H4 (cell line): ENCODE measurements around the gene WFDC2. TPM values are rescaled to one million over a fixed set of nuclear protein-coding genes. Genes with fewer than 3 reads are reported as not detected.
A peak's percentile ranks its signal among the peaks of the same experiment; 100 is the strongest.

ENCODE experiments used
- DNase-seq: peaks from one replicate; pipeline ENCODE4 v3.0.0-alpha.2; 2015; ENCODE audit warnings: low spot score
- total RNA-seq: library from RNA; depleted of rRNA; stranded (reverse); fragments of >200 nt; shearing (Covaris generic); gene quantifications from 2 replicates; pipeline ENCODE4 v1.2.3, GENCODE V29; 2014; rRNA removed

Gene WFDC2
- total RNA-seq, 1 experiment from 2014 or later = not detected

DNA sequence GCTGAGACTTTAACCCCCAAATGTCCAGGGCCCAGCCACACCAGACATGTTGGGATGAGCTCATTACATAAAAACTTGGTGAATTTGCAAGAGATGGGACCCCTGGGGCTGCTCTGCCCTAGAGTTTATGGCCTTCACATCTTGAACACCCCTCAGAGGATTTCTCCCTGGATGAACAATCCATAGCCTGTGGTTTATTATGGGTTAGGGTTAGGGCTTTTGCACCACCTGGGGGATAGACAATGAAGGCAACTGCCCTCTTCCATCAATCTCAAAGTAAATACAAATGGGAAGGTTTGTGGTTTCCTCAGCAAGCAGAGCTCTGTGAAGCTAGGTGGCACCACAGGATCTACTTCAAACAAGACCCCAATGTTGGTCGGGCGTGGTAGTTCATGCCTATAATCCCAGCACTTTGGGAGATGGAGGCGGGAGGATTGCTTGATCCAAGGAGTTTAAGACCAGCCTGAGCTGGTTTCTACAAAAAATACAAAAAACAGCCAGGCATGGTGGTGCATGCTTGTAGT, 28.5 kb downstream of the WFDC2 start:
- DNase-seq = no peak

DNA sequence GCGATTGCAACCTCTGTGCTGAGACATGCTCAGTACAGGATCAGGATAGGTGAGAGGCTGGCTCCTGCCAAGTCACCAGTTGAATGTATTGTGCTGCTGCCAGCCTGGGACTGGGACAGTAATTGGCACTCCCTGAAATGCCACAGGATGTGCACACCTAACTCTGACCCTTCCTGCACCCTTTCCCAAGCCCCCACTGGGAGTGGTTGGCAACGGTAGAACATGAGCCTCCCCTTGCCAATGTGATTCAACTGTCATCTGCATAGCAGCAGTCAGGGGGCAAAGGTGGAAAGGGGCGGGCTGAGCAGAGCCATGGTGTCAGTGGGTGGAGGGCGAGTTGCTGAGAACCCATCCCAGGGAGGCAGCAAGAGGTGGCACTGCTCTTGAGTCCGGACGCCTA, 30.5 kb downstream of the WFDC2 start:
- no peak for DNase-seq

DNA sequence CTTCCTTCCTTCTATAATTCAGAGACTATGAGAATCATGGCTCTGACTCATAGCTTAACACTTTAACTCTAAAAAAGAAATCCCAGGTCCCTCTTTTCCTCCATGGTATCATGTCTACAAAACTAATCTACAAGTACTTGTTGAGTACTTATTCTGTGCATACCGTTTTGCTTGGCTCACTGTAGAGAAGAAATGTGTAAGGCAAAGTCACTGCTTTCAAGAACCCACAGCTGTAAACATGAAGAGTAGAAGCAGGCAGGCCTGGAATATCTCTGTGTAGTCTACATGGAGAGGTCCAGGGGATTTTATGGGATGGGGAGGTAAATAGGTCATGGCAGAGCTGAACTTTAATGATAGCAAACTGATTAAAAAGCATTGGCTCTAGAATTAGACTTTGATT, 32.0 kb downstream of the WFDC2 start:
- DNase-seq = no peak

DNA sequence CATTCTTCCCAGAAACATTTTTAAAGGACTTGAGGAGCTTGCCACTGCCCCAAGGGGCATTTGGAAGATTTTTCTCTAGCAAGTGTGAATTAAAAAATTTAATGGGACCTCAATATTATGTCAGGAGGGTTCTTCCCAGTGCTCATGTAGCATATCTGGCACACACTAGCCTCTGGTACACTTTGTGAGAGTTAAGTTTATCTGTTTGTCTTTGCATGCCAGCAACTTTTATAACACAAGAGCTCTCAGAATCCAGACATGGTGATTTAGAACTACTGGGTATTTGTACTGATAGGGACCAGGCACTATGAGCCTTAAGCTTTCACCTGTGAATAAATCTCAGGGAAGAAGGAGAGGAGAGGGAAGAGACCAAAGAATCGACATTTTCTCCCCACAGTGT, 33.0 kb downstream of the WFDC2 start:
- DNase-seq = no peak

DNA sequence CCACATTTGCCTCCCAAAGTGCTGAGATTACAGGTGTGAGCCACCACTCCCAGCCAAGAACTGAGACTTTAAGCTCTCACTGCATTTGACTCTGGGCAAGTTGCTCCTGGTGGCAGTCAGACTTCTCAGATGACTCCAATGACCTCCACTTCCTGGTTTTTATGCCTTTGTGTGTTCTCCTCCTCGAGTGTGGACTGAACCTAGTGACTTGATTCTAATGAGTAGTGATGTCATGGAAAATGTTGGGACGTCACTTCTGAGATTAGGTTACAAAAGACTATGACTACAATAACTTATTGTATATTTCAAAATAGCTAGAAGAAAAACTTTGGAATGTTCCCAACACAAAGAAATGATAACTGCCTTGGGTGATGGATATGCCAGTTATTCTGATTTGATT, 33.9 kb downstream of the WFDC2 start:
- no peak for DNase-seq

DNA sequence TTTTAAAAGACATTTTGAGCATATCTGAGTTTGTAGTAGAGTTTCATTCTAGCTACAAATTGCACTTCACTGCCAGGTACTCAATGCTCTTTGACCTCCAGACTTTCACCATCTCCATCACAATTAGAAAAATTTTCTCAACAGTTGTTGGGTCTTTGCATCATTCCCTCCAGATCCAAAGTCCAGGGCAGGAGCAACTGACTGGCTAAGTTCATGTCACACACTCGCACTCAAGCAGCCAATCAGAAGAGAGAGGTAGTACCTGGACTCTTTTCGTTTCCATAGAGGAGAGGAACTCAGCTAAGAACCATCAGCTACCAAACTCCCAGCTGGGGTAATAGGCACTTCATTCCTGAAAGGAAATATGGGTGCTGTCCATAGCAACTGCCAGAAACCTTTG, 36.8 kb downstream of the WFDC2 start:
- DNase-seq = no peak

DNA sequence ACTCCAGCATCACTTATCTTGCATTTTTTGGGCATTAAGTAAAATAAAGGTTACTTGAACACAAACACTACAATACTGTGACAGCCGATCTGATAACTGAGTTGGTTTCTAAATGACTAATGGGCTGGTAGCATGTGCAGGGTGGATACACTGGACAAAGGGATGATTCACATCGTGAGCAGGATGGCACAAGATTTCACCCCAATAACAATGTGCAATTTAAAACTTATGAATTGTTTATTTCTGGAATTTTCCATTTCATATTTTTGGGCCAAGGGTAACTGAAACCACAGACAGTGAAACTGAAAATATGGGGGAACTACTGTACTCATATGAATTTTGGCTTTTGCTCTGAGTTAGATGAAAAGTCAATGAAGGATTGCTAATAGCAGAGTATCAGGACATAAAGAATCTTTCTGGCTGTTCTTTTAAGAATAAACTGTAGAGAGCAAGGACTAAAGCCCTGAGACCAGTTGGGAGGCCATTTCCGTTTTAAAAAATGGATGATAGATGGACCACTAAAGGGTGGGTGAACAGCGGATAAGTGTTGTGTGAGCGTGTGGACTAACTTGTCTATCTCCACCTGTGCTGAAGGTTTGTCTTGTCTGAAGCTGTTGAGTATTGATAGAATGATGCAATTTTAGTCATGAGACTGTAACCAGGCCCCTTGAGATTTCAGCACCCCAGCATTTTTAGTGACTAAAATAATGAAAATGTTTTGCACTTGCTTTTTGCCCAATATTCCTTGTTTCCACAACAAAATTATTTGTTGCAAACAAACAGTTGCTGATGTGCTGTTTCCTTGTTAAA, 37.7 kb downstream of the WFDC2 start:
- DNase-seq = no peak

DNA sequence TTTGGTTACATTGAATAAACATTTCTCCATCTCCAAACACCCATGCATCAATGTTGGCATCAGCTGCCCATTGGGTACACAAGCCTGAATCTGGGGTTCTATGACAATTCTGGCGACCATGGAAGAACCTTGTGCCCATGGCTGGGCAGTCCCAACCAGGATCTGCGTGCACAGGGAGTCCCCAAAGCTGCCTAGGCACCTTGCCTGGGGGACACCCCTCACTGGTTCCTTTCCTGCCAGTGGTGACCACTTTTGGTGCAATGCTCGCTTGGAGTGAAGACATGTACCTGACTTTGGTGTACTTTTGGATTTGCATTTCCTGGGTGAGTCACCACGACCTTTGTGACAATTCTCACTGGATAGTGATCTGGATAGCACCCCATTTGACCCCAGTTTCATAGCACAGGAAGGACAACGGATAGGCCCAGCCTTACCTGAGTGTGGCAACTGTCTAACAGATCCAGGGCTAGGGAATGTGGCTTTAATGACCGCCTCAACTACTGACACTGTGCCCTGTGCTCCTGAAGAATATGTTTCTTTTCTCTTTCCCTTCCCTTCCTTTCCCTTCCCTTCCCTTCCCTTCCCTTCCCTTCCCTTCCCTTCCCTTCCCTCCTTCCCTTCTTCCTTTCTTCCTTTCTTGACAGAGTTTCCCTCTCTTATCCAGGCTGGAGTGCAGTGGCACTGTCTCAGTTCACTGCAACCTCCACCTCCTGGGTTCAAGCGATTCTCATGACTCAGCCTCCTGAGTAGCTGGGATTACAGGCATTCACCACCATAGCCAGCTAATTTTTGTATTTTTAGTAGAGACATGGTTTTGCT, 38.7 kb downstream of the WFDC2 start:
- no peak for DNase-seq

DNA sequence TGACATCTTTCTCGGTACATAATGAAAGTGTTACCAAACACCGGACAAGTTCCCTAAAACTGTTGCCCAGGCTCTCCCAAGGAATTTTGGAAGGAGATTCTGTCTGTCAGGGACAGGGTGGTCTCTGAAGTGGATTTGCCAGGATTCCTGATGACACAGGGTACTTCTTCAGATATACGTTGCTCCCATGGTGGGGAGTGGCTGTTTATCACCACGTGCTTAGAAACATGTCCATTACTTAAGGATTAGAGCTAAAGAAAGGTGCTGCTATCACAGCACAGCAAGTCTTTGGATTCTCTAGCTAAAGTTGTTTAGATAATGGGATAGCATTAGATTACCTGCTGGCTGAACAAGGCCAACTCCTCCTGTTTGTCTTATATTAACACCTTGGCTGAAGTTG, 39.5 kb downstream of the WFDC2 start:
- no peak for DNase-seq

DNA sequence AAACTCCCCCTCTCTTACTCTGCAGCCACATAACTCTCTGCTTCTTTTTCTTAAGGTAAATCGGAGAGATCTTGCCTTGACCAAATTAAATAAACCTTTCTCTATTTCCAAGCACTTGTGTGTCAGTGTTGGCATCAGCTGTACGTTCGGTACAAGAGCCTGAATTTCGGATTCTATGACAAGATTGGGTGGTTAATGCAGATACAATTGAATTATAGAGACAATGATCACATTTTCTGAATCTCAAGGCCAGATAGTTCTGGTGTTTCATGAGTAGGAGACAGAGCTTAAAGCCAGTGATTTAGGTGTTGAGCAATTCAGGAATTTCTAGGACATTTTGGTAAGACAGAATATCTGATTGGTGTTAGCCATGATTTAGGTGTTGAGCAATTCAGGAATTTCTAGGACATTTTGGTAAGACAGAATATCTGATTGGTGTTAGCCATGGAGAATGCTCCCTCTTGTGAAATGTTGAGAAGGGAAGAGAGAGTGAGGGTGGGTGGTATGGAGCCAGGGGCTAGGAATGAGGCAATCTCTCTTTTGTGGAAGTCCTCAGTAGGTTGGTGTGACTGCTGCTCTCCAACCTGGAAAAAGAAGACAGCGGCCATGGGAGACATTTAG, 40.8 kb downstream of the WFDC2 start:
- DNase-seq = no peak

DNA sequence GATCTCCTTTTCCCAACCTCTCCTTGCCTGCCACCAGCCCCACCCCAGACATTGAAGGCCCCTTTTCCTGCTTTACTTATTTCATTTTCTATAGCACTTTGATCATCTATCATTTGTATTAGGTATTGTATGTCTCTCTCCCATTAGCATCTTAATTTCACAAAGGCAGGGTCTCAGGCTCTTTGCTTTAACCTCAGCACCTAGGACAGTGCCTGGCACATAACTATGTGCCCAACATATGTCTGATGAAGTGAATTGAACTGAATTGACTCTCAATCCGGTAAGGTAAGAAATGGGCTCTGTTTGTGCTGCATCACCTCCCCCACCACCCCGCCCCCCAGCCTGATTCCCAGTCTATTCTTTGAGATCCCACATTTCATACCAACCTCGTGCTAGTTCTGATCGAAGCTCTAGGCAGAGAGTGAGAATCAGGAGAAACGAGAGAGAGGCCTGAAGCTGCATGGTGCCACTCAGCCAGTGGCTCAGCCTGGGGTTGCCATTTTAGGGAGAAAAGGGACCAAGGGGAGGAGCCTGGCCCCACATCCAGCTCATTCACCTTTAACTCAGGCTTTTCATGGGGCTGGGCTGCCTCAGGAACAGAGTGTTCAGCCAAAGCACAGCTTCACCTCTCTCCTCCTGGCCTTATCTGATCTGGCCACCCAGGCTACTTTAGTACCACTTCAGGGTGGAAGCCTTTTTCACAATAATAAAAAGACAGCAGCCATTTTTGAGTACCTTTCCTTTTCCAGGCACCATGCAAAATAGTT, 45.8 kb downstream of the WFDC2 start, which contains the start of gene SPINT3:
TSS of gene SPINT3 (minus strand) at position 476 of the 767 bp plus-strand sequence. CDS start at position 462, 14 bp downstream.
- DNase-seq = no peak

DNA sequence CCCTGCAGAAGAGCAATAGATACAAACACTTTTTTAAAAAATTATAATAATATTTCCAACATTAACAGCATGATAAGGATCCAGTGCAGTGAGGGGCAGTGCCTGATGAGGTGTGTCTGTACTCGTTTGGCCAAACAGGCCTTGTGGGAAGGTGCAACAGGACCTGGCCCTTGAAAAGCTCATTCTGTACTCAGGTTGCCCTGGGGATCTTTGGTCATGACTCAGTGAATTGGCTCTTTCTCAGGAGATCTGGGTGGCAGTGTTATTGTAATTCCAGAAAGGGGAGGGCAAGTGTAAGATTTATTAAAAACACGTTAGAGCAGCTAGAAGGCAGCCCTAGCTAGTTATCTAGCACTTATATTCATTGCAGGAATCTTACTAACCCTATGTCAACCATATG, 48.7 kb downstream of the WFDC2 start:
- DNase-seq = peak; percentile 21

DNA sequence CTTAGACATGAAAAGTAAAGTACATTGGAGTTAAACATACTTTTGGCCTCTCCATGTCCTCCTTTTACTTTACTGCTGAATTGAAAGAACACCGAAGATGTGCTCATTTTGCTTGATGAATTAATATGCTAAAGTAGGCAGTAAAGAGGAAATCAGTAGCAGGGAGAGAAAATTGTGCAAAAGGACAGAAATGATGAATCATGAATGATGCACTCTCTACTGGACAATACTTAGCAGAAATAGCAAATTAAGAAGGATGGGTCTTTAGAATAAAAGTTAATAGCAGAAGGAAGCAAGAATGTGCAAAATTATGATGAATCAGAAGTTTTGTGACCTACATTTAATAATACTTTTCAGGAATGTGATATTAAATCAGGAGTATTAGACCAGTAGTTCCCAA, 54.3 kb downstream of the WFDC2 start:
- DNase-seq = no peak

DNA sequence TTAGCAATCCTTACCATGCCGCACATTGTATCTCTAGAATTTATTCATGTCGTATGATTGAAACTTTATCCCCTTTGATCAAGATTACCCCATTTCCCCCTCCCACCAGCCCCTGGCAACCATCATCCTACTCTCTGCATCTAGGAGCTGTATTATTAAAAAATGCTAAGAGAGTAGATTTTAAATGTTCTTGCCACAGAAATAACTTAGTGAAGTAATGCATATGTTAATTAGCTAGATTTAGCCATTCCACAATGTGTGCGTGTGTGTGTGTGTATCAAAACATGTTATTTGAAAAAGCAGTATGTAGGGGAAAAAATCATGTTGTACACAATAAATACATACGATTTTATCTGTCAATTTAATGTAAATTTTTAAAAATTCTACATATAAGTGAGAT, 57.7 kb downstream of the WFDC2 start:
- DNase-seq = no peak

Other genes with a start within 250 kb of the WFDC2 start
- gene SEMG2, start 248.4 kb upstream of the WFDC2 start, total RNA-seq = not detected in 2 replicates
- 79.8 and 84.9 TPM in 2 replicates for gene SLPI, start 215.2 kb upstream of the WFDC2 start, total RNA-seq
- gene RBPJL, start 162.9 kb upstream of the WFDC2 start, total RNA-seq = not detected in 2 replicates
- not detected in 2 replicates for gene MATN4, start 161.5 kb upstream of the WFDC2 start, total RNA-seq
- gene SDC4, start 121.3 kb upstream of the WFDC2 start, total RNA-seq = 88.3 and 88.4 TPM in 2 replicates
- 15.4 and 20.8 TPM in 2 replicates for gene SYS1, start 106.6 kb upstream of the WFDC2 start, total RNA-seq
- not detected in 2 replicates for gene TP53TG5, start 91.4 kb upstream of the WFDC2 start, total RNA-seq
- 2.7 and 3.8 TPM in 2 replicates for gene DBNDD2, start 61.5 kb upstream of the WFDC2 start, total RNA-seq
- gene PIGT, start 53.6 kb upstream of the WFDC2 start, total RNA-seq = 83.5 and 118 TPM in 2 replicates
- gene SPINT3, start 45.9 kb downstream of the WFDC2 start, total RNA-seq = not detected in 2 replicates
- gene WFDC6, start 69.7 kb downstream of the WFDC2 start, total RNA-seq = not detected in 2 replicates
- not detected in 2 replicates for gene EPPIN, start 77.6 kb downstream of the WFDC2 start, total RNA-seq
- gene WFDC8, start 109.5 kb downstream of the WFDC2 start, total RNA-seq = not detected in 2 replicates
- gene WFDC10A, start 160.0 kb downstream of the WFDC2 start, total RNA-seq = not detected in 2 replicates
- not detected in 2 replicates for gene WFDC9, start 161.5 kb downstream of the WFDC2 start, total RNA-seq
- gene WFDC11, start 200.5 kb downstream of the WFDC2 start, total RNA-seq = not detected in 2 replicates
- gene WFDC13, start 232.3 kb downstream of the WFDC2 start, total RNA-seq = not detected in 2 replicates
- not detected in 2 replicates for gene WFDC10B, start 235.3 kb downstream of the WFDC2 start, total RNA-seq